HCT116 (cell line): Measurements from ENCODE around the gene CTNND2. TPM values are rescaled to one million over a fixed set of nuclear protein-coding genes. Genes with fewer than 3 reads are reported as not detected.

Experiments
- ATAC-seq: fragments of 200-7000 bp; cut with Tn5 transposase; 2 replicates; pipeline ENCODE4 v1.9.1; 2020; ENCODE audit warnings: mild to moderate bottlenecking, moderate library complexity
- BruUV-seq: library from RNA; stranded (reverse); fragments of 400-500 nt; replicated peaks from 2 replicates; lab custom pipeline; 2021; lab: Mats Ljungman, UMichigan
- CTCF ChIA-PET: fragments of 300-600 bp; sonication (Branson Sonifier 250); formaldehyde crosslinking; loops from one replicate; lab custom pipeline; 2021; ENCODE audit warnings: antibody characterized with exemption; lab: Charles Lee
- POLR2A ChIA-PET: fragments of 300-600, 350-600 bp; sonication (Branson Sonifier 250); formaldehyde crosslinking; loops from one replicate; lab custom pipeline; 2021; ENCODE audit warnings: antibody characterized with exemption; lab: Charles Lee
- RAD21 ChIA-PET, 2 experiments: fragments of 300-600 bp; sonication (Branson Sonifier 250); formaldehyde crosslinking; loops; one replicate each; lab custom pipeline; 2023; ENCODE audit warnings: low total read pairs in 2 of 2; ENCODE audit not compliant: uncharacterized antibody in 2 of 2, unreplicated experiment in 2 of 2, low non-redundant PET in 1 of 2; lab: Charles Lee
- DNase-seq: peaks from one replicate; pipeline ENCODE4 v3.0.0-alpha.2; 2010; ENCODE audit warnings: low read depth, low spot score
- H2AFZ ChIP-seq: fragments of 200-600 bp; shearing (Covaris generic), sonication (generic); 2 replicates; pipeline ENCODE4 v1.6.1; 2017; ENCODE audit warnings: low read depth, mixed run types, mixed read lengths, antibody characterized with exemption, low read length; ENCODE audit not compliant: poor library complexity, severe bottlenecking
- H3K27ac ChIP-seq: 2 replicates; pipeline ENCODE4 v1.5.1; 2012; ENCODE audit warnings: low read depth, low read length
- H3K27me3 ChIP-seq: fragments of 200-600 bp; sonication (generic); 2 replicates; pipeline ENCODE4 v1.6.1; 2016; ENCODE audit warnings: mixed run types, low read length, mixed read lengths; ENCODE audit not compliant: insufficient read depth
- H3K36me3 ChIP-seq, 2 experiments: fragments of 200-500 bp in 1 of 2; fragments of 200-600 bp in 1 of 2; sonication (Bioruptor generic) in 1 of 2; sonication (generic) in 1 of 2; 2 replicates each; pipeline versions ENCODE4 v1.5.1 to v1.6.1; 2014 to 2016; ENCODE audit warnings: low read length in 2 of 2, inconsistent platforms in 1 of 2, mixed read lengths in 1 of 2, mixed run types in 1 of 2; ENCODE audit not compliant: insufficient read depth in 2 of 2, control insufficient read depth in 1 of 2
- H3K4me1 ChIP-seq, 2 experiments: fragments of 200-600 bp in 1 of 2; sonication (generic) in 1 of 2; 2 replicates each; pipeline versions ENCODE4 v1.5.1 to v1.6.1; 2012 to 2017; ENCODE audit warnings: low read length in 2 of 2, inconsistent platforms in 1 of 2, mild to moderate bottlenecking in 1 of 2, mixed read lengths in 1 of 2, mixed run types in 1 of 2, moderate library complexity in 1 of 2; ENCODE audit not compliant: insufficient read depth in 2 of 2, control insufficient read depth in 1 of 2
- H3K4me2 ChIP-seq: fragments of 200-600 bp; sonication (generic); 2 replicates; pipeline ENCODE4 v1.6.1; 2017; ENCODE audit warnings: mixed run types, low read length, mixed read lengths
- H3K4me3 ChIP-seq, 2 experiments: fragments of 200-600 bp in 1 of 2; sonication (generic) in 1 of 2; replicated peaks in 1 of 2; 2 replicates each; pipeline ENCODE4 v1.5.1; 2011 to 2016; ENCODE audit warnings: low read length in 2 of 2, control low read depth in 1 of 2, low read depth in 1 of 2, mild to moderate bottlenecking in 1 of 2, mixed read lengths in 1 of 2, mixed run types in 1 of 2
- H3K79me2 ChIP-seq: fragments of 200-600 bp; sonication (generic); 2 replicates; pipeline ENCODE4 v1.6.1; 2017; ENCODE audit warnings: mild to moderate bottlenecking, mixed run types, low read length, moderate library complexity, mixed read lengths; ENCODE audit not compliant: insufficient read depth
- H3K9ac ChIP-seq: fragments of 200-600 bp; sonication (generic); 2 replicates; pipeline ENCODE4 v1.6.1; 2016; ENCODE audit warnings: low read length, mixed read lengths
- H3K9me2 ChIP-seq: fragments of 200-600 bp; sonication (generic), shearing (Covaris generic); 2 replicates; pipeline ENCODE4 v1.6.1; 2017; ENCODE audit warnings: mixed run types, mild to moderate bottlenecking, moderate library complexity; ENCODE audit not compliant: insufficient read depth
- H3K9me3 ChIP-seq, 2 experiments: fragments of 200-500 bp in 1 of 2; fragments of 200-600 bp in 1 of 2; sonication (Bioruptor generic) in 1 of 2; sonication (generic) in 1 of 2; 2 replicates each; pipeline ENCODE4 v1.6.1; 2014 to 2017; ENCODE audit warnings: low read length in 2 of 2, mixed read lengths in 2 of 2, inconsistent platforms in 1 of 2, low read depth in 1 of 2, mild to moderate bottlenecking in 1 of 2, mixed run types in 1 of 2, moderate library complexity in 1 of 2; ENCODE audit not compliant: control insufficient read depth in 1 of 2, insufficient read depth in 1 of 2
- H4K20me1 ChIP-seq: fragments of 200-600 bp; sonication (generic), shearing (Covaris generic); 2 replicates; pipeline ENCODE4 v1.6.1; 2017; ENCODE audit warnings: mixed run types, mild to moderate bottlenecking, moderate library complexity; ENCODE audit not compliant: insufficient read depth
- ATF3 ChIP-seq: IDR thresholded peaks from 2 replicates; pipeline ENCODE4 v1.6.1; 2012
- CEBPB ChIP-seq: IDR thresholded peaks from 2 replicates; pipeline ENCODE4 v1.6.1; 2012; ENCODE audit warnings: low read depth
- CTCF ChIP-seq, 3 experiments: fragments of 200-600 bp in 1 of 3; sonication (generic) in 1 of 3; IDR thresholded peaks in 2 of 3; conservative IDR thresholded peaks in 1 of 3; 2 replicates each; pipeline ENCODE4 v1.5.1; 2012 to 2017; ENCODE audit warnings: low read depth in 2 of 3, low read length in 2 of 3, antibody characterized with exemption in 1 of 3, borderline replicate concordance in 1 of 3, control low read depth in 1 of 3, mild to moderate bottlenecking in 1 of 3, mixed read lengths in 1 of 3, mixed run types in 1 of 3, moderate library complexity in 1 of 3; ENCODE audit not compliant: insufficient read depth in 1 of 3
- EZH2 ChIP-seq: fragments of 200-600 bp; sonication (generic); IDR thresholded peaks from 2 replicates; pipeline ENCODE4 v1.6.1; 2017; ENCODE audit warnings: antibody characterized with exemption, mixed run types
- FOSL1 ChIP-seq: IDR thresholded peaks from 2 replicates; pipeline ENCODE4 v1.6.1; 2012; ENCODE audit warnings: low read depth
- JUND ChIP-seq: IDR thresholded peaks from 2 replicates; pipeline ENCODE4 v1.6.1; 2012
- POLR2A ChIP-seq: IDR thresholded peaks from 2 replicates; pipeline ENCODE4 v1.7.0; 2011; ENCODE audit warnings: borderline replicate concordance; ENCODE audit not compliant: insufficient read depth, insufficient read length; ENCODE audit errors: extremely low read depth
- RAD21 ChIP-seq: IDR thresholded peaks from 2 replicates; pipeline ENCODE4 v1.6.1; 2012; ENCODE audit warnings: low read depth, mild to moderate bottlenecking
- SIN3A ChIP-seq: IDR thresholded peaks from 2 replicates; pipeline ENCODE4 v1.6.1; 2012; ENCODE audit warnings: low read depth
- SP1 ChIP-seq: IDR thresholded peaks from 2 replicates; pipeline ENCODE4 v1.6.1; 2012; ENCODE audit warnings: low read depth
- YY1 ChIP-seq: IDR thresholded peaks from 2 replicates; pipeline ENCODE4 v1.6.1; 2011; ENCODE audit warnings: low read length, low read depth, moderate library complexity, mild to moderate bottlenecking; ENCODE audit not compliant: insufficient replicate concordance; ENCODE audit errors: extremely low read depth
- ZBTB33 ChIP-seq: IDR thresholded peaks from 2 replicates; pipeline ENCODE4 v1.6.1; 2011; ENCODE audit warnings: mild to moderate bottlenecking, low read length, moderate library complexity; ENCODE audit not compliant: insufficient replicate concordance; ENCODE audit errors: extremely low read depth
- ZFX ChIP-seq: fragments of 450-650 bp; IDR thresholded peaks from 2 replicates; pipeline ENCODE4 v1.6.1; 2017
- intact Hi-C: fragments of 100-400 bp; cut with micrococcal nuclease; formaldehyde crosslinking; loops from 2 replicates; pipeline ENCODE4 v1.10.0; 2022
- total RNA-seq: library from RNA; stranded (reverse); gene quantifications from one replicate; pipeline ENCODE4 v1.2.1, GENCODE V29; 2021; ENCODE audit not compliant: unreplicated experiment
- TF ChIP-seq, protein P1 (sequence below): IDR thresholded peaks from 2 replicates; pipeline ENCODE4 v1.6.1; 2012

The CTNND2 gene
- total RNA-seq, 1 experiment from 2014 or later, result not detected

DNA sequence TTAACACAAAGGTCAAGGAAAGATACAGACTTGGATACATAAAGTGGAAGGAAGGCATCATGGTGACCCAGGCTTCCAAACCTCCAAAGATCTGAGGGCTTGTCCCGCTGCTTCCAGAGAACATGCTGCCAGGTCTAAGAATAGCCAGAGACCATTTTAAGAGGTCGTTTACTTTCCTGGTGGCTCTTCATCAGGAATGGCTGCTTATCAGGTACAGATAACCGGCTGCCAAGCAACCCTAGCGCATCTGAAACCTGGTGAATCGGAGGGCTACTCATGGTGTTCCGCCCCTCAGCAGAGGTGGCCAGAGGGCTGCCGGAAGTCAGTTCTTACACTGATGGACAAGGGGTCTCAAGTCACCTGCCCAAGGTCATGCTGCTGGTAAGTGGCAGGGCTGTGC lies 892.0 kb downstream of the CTNND2 start:
- no peak for DNase-seq
- no peak overlapping the region for H2AFZ ChIP-seq
- H3K36me3 ChIP-seq, result no peaks in the 10 kb centered on the region
- no TSS peak for BruUV-seq
- no peak overlapping the region for H3K4me2 ChIP-seq
- ChIA-PET POLR2A (no interaction called here), CTCF (no interaction called here), RAD21 (no interaction called here)
- peaks cover 48% of the 10 kb centered on the region for H3K27me3 ChIP-seq
- no peak overlapping the region for H3K4me3 ChIP-seq
- H3K4me1 ChIP-seq, result no peaks in the 10 kb centered on the region
- no peaks in the 10 kb centered on the region for H3K9me3 ChIP-seq
- no peaks in the 10 kb centered on the region for H4K20me1 ChIP-seq
- ATAC-seq, result no peak
- H3K9ac ChIP-seq, result no peak overlapping the region
- TF ChIP-seq SP1, result no peak
- no peak for TF ChIP-seq EZH2
- TF ChIP-seq POLR2A, result no peak
- intact Hi-C loops, result no loop called here
- H3K9me2 ChIP-seq, result no peaks in the 10 kb centered on the region
- no peaks in the 10 kb centered on the region for H3K79me2 ChIP-seq
- H3K27ac ChIP-seq, result no peak overlapping the region

DNA sequence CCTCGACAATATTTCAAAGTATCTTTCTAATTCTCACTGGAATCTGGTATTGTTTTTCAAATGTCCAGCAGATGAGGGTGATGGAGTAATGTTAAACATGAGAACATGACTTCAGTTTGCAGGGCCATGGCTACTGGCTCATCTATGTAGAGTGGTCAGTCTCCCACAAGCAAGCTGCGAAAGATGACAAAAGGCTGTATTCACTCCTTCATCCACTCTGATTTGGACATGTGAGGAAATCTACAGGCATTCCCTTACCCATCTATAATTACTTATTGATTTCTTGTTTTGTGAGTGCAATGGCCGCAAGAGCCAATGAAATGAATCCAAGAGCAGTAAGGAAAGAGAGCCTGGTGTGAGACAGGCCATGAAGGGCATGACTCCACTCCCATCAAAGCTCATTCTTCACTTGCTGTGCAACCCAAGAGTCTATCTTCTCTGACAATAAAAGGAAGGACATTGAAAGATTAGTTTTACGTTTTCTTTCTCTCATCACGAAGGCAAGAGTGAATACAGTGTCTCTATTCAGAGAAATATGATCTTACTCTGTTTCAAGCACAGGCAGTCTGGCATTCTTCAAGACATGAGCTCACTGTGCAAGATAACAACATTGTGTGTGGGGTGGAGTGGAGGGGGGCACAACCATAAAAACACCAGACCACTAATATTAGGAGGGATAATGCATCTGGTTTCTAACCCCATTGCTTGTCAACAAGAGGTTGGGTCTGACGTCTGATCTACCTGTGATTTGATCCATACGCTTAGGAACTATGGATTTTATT lies 893.6 kb downstream of the CTNND2 start:
- no peaks in the 10 kb centered on the region for H3K79me2 ChIP-seq
- no peak for ATAC-seq
- no peak overlapping the region for H3K9ac ChIP-seq
- H3K9me2 ChIP-seq, result no peaks in the 10 kb centered on the region
- ChIA-PET CTCF (no interaction called here), RAD21 (no interaction called here), POLR2A (no interaction called here)
- intact Hi-C loops, result no loop called here
- no TSS peak for BruUV-seq
- no peaks in the 10 kb centered on the region for H4K20me1 ChIP-seq
- no peaks in the 10 kb centered on the region for H3K9me3 ChIP-seq
- no peak overlapping the region for H3K4me2 ChIP-seq
- H3K27me3 ChIP-seq, result peaks cover 44% of the 10 kb centered on the region
- DNase-seq, result no peak
- no peaks in the 10 kb centered on the region for H3K4me1 ChIP-seq
- no peak overlapping the region for H3K27ac ChIP-seq
- no peak overlapping the region for H3K4me3 ChIP-seq
- H2AFZ ChIP-seq, result no peak overlapping the region
- H3K36me3 ChIP-seq, result no peaks in the 10 kb centered on the region
- TF ChIP-seq EZH2 (no peak), ZFX (no peak), ZBTB33 (no peak), SIN3A (no peak), JUND (no peak), CEBPB (no peak), YY1 (no peak), ATF3 (no peak), RAD21 (no peak), FOSL1 (no peak), CTCF (IDR thresholded peaks at IDR 0.05 in 2 of 3, conservative IDR thresholded peaks at IDR 0.05 in 1 of 3; ENCODE audit: borderline replicate concordance in 1 of 3, insufficient read depth in 1 of 3, low read depth in 2 of 3, low read length in 2 of 3) (no peak)
- TF ChIP-seq, protein P1, sequence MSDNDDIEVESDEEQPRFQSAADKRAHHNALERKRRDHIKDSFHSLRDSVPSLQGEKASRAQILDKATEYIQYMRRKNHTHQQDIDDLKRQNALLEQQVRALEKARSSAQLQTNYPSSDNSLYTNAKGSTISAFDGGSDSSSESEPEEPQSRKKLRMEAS, result no peak
